Fibroblast of skin of left quadriceps (primary cell): ENCODE measurements around the gene SIAH2.
"Not testable (repeated sequence)": the region's sequence is repeated elsewhere in the genome, so short reads cannot be mapped to it uniquely, and the experiment has no call there.

Experiments used
- DNase-seq, 2 experiments: peaks; one replicate each; pipeline ENCODE4 v3.0.0-alpha.2; 2013; ENCODE audit warnings: low read depth in 2 of 2

The SIAH2 gene, protein sequence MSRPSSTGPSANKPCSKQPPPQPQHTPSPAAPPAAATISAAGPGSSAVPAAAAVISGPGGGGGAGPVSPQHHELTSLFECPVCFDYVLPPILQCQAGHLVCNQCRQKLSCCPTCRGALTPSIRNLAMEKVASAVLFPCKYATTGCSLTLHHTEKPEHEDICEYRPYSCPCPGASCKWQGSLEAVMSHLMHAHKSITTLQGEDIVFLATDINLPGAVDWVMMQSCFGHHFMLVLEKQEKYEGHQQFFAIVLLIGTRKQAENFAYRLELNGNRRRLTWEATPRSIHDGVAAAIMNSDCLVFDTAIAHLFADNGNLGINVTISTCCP

DNA sequence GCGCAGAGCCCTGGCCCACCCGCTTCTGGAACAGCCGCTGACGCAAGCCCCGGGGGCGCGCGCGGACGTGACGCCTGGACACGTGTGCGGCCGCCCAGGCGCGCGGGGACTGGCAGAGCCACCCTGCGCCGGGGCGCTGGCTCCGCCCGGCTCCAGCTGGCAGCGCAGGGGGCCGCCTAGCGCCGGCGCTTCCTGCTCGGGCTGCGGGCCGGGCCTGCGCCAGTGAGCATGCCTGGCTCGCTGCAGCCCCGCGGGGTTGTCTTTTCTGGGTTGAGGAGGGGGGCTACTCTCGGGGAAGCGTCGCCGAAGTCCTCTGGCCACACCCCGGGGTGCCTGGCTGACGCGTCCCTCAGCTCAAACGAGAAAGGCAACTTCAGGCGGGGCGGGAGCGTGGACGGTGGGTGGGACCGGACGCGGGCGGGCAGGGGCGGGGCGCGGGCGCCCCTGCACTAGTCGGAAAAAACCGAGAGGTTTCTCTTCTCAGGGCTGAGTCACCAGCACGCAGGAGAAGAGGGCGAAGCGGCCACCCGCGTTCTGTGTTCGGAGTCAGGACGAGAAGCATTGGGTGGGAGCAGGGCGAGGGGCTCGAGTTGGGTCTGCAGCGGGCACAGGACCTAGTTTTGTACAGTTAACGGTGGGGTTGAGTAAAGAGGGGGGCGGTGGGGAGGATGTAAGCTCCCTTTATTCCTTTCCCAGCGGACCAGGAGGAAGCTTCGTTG is at the start of gene SIAH2:
TSS of gene SIAH2 (minus strand) at position 48 of the 719 bp plus-strand sequence. CDS start 320 bp downstream, outside the sequence.
- peak; percentile 92 to 93 for DNase-seq

DNA sequence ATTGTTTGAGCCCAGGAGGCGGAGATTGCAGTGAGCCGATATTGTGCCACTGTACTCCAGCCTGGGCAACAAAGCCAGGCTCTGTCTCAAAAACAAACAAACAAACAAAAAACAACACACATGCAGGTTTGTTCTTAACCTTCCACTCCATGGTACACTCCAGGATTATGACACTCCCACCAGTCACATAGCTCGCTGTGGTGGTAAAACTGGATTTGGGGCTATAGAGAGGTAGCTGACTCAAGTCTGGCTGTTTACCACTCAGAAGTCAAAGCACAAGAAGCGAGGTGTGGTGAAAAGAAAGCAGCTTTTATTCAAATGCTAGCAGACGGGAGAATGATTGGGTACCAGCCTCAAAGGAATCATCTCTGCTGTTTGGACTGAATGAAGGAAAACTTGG is 49.0 kb upstream of the SIAH2 start:
- DNase-seq: no peak

DNA sequence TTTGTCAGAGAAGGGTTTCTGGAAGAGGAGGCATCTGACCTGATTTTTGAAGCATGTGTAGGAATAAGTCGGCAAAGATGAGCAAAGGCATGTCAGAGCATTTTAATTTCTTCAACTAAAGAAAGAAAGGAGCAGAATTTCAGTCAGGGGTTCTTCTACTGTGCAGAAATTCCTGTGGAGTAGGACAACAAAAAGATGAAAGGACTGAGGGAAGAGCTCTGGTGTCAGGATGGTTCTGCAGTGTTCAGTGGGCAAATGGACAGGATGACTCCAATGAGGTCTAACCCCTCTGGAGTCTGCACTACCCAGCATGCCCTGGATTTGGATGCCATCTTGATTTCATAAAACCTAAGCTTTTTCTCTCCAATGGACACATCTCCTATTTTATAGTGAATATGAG is 47.7 kb upstream of the SIAH2 start:
- DNase-seq: no peak

DNA sequence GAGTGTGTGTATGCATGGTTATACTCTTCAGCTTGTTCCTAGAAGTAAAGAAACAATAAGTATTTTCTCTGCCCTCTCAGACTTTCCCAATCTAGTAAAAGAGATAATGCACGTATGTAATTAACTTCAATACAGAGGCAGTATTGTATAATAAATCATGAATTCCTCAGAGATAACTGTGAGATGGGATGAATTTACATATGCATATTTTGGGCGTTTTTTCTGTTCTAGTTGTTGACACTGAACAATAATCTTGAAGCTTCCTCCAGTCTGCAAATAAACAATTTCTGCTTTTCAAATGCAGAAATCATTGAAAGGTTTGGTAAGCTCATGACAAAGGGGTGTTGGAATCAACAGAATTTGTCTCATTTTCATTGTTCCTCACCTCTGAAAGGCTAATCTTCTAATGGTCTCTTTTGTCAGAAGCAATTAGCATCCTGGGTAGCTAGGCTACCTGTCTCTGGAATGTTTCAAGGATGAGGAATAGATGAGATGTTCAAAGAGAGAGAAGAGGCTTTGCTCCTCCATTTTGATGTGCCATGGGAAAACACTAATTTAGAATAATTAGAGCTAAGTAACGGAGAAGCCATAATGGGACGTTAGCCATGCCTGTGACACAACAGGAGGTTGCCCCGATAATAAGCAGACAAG is 43.3 kb upstream of the SIAH2 start:
- DNase-seq: no peak

DNA sequence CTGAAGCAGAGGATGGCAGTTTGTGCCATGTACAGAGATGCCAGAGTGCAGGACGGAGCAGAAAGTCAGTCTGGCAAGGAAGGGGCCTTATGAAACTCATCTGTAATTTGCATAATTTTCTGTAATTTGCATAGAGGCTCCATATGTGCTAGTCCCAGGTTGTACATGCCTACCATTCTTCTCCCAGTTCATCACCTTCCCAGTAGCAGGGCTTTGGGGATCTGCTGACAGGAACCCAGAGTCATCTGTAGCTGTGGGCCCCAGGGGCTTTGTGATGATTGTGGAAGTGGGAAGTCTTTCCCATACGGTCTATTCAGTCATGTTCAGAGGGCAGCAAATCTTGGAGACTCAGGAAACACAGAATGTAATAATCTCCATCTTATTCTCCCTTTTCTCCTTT is 42.4 kb upstream of the SIAH2 start:
- DNase-seq: no peak

DNA sequence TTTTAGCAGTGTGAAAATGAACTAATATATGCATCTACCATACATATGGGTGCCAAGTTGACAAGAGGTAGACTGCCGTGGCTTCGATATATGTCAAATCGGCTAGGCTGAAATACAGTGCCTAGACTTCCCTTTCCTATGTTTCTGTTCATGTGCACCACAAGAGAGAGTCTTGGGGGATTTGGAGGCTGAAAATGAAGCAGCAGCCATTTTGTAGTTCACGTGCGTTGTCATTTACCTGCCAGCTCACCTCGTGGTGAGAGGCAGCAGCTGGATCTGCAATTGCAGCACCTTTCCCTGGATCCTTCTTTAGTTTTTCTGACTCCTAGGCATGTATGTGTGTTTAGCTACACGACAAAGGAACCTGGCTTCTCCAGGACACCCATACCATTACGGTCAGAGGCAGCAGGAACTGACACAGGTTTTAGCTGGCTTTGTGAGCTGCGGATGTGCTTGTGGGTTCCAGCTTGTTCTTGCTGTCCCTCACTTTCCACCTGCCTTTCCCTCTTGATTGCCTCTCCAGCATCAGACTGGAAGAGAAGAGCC is 40.5 kb upstream of the SIAH2 start:
- DNase-seq: no peak

DNA sequence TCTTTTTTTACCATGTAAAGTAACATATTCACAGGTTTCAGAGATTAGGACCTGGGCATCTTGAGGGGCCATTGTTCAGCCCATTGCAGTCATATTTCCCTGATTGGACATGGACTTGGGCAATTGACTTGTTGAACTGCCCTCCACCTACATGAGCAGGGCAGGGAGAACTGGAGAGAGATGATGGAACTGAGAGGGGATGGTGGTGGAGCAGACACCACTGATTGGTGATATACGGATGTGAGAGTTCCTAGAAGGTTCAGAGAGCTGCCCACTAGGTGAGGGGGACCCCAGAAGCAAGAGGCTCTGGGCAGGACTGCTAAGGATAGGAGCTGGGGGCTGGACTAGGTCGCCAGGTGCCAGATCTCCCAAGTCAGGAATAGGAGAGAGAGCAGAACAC is 37.8 kb upstream of the SIAH2 start:
- DNase-seq: no peak

DNA sequence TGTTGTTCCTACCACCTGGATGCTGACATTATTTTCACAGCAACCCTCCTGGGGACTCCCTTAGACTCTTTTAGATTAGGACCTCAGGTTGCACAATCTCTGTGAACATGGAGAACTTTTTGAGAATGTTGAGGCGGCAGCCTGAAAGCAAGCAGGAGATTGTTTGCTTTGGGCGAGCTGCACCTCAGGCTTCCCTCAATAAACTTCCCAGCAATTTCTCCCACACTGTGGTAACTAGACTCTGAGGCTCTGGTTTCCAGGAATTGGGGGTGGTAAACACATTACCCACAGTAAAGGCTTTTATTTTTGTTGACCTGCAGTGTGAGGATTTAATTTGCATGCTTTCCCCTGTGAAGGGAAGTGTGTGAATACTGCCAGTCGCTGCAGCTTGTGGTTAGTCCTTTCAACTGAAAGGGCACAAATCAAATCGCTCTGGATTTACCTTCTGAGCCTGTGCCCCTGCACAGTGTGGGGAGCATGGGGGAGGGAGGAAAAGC is 35.2 kb upstream of the SIAH2 start:
- DNase-seq: no peak

DNA sequence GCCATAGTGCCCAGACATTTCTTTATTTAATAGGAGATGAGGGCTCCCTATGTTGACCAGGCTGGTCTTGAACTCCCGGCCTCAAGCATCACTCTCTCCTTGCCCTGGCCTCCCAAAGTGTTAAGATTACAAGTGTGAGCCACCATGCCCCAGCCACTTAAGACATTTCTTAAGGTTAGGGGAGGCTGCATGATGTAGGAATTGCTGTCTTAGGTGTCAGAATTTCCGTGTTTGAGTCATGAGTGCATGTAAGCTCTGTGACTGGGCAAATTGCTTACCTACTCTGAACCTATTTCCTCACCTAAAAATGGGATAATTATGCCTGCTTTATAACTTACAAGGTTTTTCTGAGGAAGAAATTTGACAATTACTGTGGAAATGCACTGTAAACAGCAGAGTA is 34.2 kb upstream of the SIAH2 start:
- DNase-seq: no peak

DNA sequence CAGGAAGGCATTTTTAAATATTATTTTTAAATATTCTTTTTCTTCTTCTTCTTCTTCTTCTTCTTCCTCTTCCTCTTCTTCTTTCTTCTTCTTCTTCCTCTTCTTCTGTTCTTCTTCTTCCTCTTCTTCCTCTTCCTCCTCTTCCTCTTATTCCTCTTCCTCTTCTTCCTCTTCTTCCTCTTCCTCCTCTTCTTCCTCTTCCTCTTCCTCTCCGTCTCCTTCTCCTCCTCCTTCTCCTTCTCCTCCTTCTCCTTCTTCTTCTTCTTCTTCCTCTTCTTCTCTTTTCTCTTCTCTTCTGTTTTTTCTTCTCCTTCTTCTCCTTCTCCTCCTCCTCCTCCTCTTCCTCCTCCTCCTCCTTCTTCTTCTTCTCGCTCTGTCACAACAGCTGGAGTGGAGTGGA is 33.6 kb upstream of the SIAH2 start:
- DNase-seq: not testable (repeated sequence)

DNA sequence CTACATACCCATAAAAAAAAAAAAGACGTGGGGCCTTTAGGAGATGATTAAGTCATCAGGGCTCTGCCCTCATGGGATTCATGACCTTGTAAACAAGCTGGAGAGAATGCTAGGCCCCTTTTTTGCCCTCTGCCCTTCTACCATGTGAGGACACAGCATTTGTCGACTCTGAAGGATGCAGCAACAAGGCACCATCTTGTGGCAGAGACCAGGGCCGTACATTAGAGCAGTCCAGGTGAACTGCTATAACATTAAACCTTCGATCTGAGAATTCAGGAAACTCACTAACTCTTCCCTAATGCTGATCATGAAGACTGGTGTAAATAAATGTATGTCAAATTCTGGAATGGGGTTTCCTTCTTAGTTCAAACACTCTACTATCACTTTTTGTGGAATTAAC is 30.7 kb upstream of the SIAH2 start:
- no peak for DNase-seq

DNA sequence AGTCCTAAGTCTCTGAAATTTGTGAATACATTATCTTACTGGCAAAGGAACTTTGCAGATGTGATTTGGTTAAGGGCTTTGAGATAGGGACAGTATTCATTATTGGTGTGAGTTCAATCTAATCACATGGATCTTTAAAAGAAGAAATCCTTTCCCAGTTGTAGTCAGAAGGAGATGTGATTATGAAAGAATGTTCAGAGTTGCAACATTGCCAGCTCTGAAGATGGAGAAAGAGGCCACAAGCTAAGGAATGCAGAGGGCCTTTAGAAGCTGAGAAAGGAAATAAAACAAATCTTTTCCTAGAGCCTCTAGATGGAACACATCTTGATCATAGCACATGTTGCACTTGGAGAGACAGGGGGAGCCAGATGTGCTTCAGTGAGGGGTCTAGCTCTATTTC is 27.7 kb upstream of the SIAH2 start:
- no peak for DNase-seq

DNA sequence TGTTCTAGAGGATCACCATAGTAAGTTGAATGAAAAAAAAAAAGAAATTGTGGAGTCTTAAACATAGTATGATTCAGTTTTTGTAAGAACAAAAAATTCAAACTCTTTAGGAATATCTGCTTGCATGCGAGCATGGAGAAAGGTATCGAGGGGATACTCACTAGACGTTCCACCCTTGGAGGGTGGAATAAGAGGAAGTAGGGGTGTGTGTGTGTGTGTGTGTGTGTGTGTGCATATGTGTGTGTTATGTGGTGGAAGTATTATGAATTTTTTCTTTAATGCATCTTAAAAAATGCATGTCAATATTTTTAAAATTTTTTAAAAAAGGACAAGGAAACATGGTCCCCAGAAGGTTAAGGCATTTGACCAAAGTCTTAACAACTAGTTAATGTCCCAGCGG is 26.5 kb upstream of the SIAH2 start:
- DNase-seq: no peak

DNA sequence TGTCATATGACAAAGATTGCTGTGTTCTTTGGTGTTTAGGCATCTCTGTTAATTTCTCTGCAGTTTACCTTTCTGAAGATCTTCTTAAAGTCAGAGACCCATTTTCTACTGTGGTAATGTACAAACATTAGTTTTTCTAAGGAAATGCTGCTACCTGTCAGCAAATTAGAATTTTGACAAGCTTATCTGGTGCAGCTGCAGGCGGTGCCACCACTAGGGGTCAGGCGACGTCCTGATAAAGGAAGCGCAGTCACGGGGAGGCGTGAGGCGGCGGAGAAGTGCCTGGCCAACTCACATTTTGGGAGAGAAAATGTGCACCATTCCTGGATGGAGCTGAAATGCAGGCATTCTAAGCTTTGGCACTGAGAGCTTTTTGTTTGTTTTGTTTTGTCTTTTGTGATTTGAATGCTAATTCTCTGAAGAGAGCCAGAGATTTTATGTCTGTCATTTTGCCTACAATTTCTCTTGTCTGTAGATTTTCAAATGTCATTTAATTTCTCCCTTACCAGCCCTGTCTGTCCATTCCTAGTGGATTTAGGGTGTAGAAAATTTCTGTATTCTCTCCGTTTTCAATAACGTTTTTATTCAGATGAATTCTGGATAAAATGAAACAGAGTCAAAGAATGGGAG is 24.9 kb upstream of the SIAH2 start:
- DNase-seq: peak; percentile 22 to 37

DNA sequence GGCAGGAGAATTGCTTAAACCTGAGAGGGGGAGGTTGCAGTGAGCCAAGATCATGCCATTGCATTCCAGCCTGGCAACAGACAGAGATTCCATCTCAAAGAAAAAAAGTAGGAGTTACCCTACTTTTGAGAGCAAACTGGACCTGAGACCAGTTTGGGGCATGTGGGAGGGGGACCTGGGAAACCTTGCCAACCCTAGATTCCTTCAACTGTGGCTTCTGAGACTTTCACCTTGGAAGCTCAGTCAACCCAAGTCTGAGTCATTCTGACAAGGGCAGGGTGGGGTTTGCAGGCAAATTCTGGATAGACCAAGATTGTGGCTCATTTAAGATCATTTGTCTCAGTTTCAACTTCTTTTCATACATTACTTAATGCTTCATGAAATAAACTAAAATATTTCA is 23.8 kb upstream of the SIAH2 start:
- DNase-seq: no peak

DNA sequence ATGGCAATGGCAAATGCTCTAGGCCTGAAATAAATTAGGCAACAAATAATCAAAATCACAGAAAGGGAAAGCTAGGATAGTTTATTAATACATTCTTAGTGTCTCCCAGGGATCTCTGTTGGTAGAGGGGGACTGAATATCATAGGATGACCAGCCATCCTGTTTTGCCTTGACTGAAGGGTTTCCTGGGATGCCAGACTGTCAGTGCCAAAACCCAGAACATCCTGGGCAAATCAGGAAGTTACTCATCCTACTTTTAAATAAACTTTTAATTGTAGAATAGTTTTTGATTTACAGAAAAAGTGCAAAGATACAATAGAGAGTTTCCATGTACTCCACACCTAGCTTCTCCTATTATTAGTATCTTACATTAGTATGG is 21.8 kb upstream of the SIAH2 start:
- no peak for DNase-seq

DNA sequence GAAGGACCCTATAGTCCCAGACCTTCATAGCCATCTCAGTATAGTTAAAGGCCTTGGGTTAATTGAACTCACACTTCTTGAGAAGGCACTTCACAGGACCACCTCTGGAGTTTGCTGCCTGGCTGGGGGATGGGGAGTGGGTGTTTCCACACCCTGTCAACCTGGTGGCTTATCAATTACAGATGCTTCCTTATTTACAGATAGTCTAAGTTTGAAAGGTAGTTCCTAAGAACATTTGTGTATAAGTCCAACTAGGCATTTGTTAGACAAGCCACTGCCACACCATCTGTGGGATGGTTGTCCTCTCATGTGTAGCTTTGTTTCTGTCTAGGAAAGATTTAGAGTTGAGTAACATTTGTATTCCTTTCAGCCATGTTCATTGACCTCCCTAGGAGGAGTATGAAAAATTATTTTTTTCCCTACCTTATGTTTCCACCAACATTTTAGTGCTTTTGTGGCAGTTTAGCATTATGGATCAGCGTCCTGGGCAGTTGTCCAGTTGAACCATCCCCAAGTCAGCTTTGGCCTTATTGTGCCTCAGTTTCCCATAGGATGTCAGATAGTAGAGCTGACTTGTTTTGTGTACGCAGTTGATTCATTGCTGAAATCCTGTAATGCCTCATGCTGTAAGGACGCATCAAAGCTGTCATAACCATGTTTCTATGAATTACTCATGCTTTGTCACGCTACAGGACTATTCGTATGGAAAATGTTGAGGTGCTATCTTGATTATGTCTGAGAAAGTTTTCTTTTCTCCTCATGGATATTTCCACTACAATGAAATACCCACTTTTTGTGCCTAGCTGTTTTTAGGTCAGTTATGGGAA is 21.2 kb upstream of the SIAH2 start:
- no peak for DNase-seq

DNA sequence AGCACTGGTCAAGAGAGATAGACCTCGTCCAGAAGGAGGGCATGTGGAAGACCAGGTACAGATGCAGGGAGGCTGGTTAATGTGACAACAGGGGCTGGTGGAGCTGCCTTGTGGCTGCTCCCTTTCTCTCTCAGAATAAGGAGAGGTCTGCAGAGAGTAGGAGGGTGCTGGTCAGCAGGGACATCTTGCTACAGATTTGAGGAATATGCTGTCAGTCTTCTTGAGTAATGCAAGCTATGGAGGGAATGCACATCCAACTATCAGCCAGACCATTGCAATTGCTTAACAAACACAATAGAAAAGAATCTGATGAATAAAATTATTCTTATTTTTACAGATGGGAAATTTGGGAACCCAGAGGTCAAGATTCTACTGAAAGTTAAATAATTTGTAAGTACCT is 20.3 kb upstream of the SIAH2 start:
- no peak for DNase-seq

DNA sequence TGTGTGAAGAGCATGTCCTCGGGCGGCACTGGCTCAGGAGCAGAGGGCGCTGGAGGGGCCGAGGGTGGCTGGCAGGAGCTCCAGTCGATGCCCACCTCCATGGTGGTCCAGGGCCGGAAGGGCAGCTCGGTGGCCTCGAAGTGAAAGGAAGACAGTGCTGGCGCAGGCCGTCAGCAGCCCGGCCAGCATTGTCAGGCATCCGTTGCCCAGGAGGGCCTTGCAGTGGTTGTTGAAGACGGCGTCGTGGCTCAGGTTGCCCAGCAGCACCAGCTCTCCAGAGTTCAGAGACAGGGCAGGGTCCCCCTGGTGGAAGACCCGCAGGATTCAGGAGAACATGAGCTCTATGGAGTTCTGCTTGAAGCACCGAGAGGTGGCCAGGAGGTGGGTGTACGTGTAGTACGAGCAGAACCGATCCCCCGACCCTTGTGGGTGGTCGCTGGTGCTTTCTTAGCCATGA is 16.5 kb upstream of the SIAH2 start:
- no peak for DNase-seq

DNA sequence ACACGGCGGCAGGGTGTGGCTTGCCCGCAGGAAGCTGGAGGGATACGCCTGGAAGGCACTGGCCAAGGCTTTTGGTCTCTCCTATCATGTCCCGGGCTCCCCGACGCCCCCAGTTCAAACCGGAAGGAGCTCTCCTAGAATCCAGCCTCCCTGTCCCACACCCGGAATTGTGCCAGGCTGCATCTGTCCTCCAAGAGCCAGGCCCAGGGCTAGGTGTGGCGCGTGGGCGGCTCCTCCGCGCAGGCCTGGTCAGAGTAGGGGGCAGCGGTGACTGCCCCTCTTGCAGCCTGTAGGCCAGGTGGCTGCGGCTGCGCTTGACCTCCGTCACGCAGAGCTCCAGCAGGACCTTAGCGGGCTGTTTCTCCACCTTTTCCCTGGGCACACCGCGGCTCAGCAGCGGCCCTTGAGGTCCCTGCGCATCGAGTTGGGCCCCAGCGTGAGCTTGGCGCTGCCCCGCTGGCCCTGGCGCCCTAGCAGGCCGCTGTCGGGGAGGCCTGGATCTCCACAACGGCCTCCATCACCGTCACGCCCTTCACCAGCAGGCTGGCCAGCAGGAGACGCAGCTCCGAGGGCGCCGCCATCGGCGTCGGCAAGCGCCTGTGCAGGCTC is 15.9 kb upstream of the SIAH2 start:
- no peak for DNase-seq
